GM18526 (cell line): ENCODE data around the gene GPR183.

Source experiments
- POLR2A ChIP-seq: IDR thresholded peaks from 3 replicates; pipeline ENCODE4 v1.6.1; 2011; ENCODE audit not compliant: insufficient read length; ENCODE audit errors: extremely low read depth

The GPR183 gene

GRCh38 chr13:99307247-99307646, at the start of gene GPR183:
Gene GPR183, minus strand, starts transcription at chr13:99307399. Its CDS starts 11,254 bp downstream, at chr13:99296145.
- no peak for TF ChIP-seq POLR2A

GRCh38 chr13:99356262-99357091, 49.3 kb upstream of the GPR183 start:
- TF ChIP-seq POLR2A = no peak

- TF ChIP-seq POLR2A = no peak
Measured at GRCh38 chr13:99356012-99356261, 48.7 kb upstream of the GPR183 start.

GRCh38 chr13:99355267-99356011, 48.2 kb upstream of the GPR183 start:
- TF ChIP-seq POLR2A = no peak

GRCh38 chr13:99354371-99354951, 47.3 kb upstream of the GPR183 start:
- no peak for TF ChIP-seq POLR2A

GRCh38 chr13:99353836-99354235, 46.6 kb upstream of the GPR183 start:
- TF ChIP-seq POLR2A = no peak

- no peak for TF ChIP-seq POLR2A
Measured at GRCh38 chr13:99353246-99353600, 46.0 kb upstream of the GPR183 start.

GRCh38 chr13:99352351-99353245, 45.4 kb upstream of the GPR183 start:
- TF ChIP-seq POLR2A = no peak

- TF ChIP-seq POLR2A = no peak
Measured at GRCh38 chr13:99351772-99352171, 44.6 kb upstream of the GPR183 start.

- TF ChIP-seq POLR2A = no peak
Measured at GRCh38 chr13:99350191-99350590, 43.0 kb upstream of the GPR183 start.

GRCh38 chr13:99347911-99348451, 40.8 kb upstream of the GPR183 start:
- TF ChIP-seq POLR2A = no peak

GRCh38 chr13:99347335-99347878, 40.2 kb upstream of the GPR183 start:
- no peak for TF ChIP-seq POLR2A

GRCh38 chr13:99346335-99347042, 39.3 kb upstream of the GPR183 start:
- TF ChIP-seq POLR2A = no peak

- no peak for TF ChIP-seq POLR2A
Measured at GRCh38 chr13:99345345-99345744, 38.1 kb upstream of the GPR183 start.
